GM18519 (cell line): Measurements from ENCODE around the gene CROCC.

Source experiments
- ATAC-seq: cut with Tn5 transposase; IDR thresholded peaks from one replicate; pipeline ENCODE4 v1.9.1; 2021; ENCODE audit warnings: mild to moderate bottlenecking, moderate library complexity; ENCODE audit not compliant: unreplicated experiment, low FRiP score

The CROCC gene

DNA sequence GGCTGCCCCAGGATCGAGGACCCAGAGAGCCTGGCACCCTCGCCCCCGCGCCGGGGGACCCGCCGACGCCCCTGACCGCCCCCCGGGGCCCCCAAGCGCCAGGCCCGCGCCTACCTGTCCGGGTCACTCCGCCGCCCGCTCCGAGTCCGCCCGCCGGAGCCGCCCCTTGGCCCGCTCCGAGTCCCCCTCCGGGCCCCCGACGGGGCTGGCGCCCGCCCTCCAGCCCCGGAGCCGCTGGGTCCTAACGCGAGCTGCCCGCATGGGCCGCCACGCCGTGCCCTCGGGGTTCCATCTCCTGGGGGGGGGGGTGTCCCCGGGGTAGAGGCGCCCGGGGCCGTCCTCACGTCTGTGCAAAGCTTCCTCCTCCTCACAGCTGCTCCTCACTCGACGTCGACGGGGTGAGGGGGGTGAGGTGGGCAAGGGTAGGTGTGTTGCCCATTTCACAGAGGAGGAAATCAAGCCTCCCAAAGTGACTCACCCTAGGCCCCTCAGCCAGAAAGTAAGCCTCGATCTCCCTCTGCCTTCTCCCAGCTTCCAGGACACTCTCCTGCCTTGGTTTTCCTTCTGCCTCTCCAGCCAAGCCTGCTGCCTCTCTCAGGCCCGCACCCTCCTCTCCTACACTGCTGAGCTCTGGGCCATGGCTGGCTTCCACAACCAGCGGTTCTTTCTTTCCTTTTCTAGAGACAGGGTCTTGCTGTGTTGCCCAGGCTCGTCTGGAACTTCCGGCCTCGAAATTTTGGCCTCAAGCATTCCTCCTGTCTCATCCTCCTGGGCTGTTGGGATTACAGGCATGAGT lies 58.9 kb downstream of the CROCC start, which contains the start of gene MFAP2:
Gene MFAP2, minus strand, starts transcription at position 148 of the 796 bp plus-strand sequence. CDS start 2,347 bp downstream, outside the sequence.
- no peak for ATAC-seq

DNA sequence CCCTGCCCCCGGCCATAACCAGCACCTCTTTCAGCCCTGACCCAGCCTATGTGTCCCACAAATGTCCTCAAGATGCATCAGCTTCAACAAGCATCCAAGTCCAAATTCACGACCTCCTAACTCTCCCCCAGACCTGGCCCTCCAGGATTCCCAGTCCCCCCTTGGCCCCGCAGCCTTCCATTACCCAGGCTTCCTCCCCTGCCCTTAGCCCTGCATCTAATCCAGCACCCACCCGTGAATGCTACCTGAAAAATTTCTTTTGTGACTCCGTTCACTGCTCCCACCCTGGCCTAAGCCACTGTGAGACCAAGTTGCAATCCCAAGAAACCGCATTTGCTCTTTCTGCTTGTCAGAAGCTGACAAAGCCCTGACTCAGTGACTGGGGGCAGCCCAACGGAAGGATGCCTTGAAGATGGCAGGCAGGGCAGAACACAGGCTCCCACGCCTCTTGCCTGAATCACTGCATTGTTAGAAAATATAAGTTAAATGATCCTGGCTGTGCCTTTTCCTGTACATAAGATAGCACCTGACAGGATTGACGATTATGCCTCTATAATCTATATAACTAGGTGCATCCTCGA lies 59.6 kb downstream of the CROCC start:
- ATAC-seq: no peak

GRCh38 chr1:16982902-16983301 lies 61.2 kb downstream of the CROCC start:
- ATAC-seq: no peak

DNA sequence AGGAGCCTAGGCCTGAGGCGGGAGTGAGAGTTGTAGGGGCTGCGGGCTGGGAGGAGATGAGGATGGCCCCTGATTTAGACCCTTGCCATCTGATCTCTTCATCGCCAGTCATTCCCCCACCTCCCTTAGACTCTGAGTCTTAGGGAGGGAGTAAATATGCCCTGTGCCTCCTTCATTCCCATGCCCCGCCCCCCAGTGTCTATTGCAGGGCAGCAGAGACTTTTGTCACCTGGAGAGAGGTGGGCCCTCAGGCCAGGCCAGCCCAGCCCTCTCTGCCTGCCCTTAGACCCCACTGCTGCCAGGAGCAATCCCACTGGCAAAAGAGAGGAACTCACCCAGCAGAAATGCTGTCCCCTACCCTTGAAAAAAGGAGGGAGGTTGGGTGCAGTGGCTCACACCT lies 61.9 kb downstream of the CROCC start:
- ATAC-seq: no peak

DNA sequence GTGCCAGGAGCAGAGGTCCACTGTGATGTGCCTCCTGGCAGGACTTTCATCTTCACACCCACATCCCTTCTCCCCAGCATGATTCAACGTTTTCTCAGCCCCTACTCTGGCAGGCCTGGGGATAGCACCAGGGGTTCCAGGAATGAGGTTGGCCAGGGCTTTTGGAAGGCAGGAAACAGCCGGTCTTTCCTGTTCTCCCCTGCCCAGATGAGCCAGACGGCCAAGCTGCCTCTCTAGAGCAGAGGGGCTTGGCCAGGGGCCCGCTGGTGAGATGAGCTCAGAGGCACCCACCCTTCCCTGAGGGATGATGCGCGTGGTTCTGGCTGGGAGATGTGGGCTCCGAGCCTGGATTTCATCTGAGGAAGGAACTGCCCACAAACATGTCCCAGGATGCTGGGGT lies 63.0 kb downstream of the CROCC start:
- no peak for ATAC-seq

GRCh38 chr1:16986113-16986512 lies 64.4 kb downstream of the CROCC start:
- ATAC-seq: no peak

- no peak for ATAC-seq
Observed at GRCh38 chr1:16986560-16986959, 64.8 kb downstream of the CROCC start.

- ATAC-seq: no peak
Observed at GRCh38 chr1:16986962-16987361, 65.2 kb downstream of the CROCC start.

- ATAC-seq: no peak
Observed at GRCh38 chr1:16988210-16988609, 66.5 kb downstream of the CROCC start.

DNA sequence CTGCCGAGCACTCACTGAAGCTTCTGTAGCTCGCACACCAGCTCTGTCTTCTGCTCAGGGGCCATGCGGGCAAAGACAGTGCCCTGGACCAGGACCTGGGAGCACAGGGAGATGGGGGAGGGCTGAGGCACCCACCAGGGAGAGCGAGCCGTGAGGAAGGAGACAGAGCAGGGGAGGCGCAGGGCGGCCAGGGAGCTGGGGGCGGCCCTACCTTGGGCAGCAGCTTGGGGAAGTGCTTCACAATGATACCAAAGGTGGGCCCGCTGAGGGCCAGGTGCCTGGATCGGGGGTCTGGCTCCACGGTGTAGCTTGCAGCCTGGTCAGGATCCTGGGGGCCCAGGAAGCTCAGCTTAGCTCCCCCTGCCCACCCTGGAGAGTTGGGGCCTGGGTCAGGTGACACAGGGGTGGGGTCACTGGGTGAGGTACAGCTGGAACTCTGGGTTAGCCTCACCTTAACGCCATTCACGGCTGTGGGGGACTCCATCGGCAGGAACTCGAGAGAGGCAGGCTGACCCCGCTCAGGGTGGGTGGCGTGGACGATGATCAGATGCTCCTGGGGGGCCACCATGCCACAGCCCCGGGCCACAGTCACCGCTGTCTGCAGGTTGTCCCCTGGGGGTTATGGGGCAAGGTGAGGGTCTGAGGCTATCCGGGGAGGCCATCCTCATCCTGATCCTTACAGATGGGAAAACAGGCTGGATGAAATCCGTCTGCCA lies 68.1 kb downstream of the CROCC start:
- ATAC-seq: no peak

DNA sequence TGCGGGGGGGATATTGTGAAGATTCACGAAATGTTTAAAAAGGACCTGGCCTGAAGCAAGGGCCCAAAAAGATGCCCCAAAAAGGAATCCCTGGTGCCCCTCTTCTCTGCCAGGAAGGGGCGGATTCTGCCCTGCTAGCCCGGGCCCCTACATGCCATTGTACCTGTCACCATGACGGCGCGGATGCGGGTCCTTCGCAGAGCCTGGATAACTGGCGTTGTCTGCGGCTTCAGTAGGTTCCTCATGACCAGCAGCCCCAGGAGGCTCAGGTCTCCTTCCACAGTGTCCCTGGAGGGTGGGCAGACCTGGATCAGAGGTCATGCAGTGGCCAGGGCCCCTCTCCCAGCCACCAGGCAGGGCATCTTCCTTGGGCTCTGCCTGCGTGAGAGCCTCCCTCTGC lies 69.8 kb downstream of the CROCC start:
- no peak for ATAC-seq

DNA sequence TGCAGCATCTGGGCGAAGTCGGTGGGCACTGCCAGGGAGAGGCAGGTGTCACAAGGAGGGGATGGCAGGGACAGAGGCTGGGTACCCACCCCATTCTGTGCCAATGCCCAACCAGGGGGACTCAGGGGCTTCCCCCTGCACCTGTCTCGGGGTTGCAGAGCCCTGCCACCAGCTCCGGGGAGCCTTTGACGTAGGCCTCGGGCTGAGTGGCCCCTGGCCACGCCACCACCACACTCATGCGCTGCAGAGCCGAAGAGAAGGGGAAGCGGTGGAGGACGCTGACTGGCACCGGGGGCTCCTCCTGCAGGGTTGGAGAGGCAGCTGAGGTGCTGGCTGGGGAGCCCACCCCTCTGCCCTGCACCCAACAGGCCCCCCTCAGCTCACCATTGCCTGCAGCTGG lies 70.4 kb downstream of the CROCC start:
- no peak for ATAC-seq

- ATAC-seq: no peak
Observed at GRCh38 chr1:16992675-16993074, 70.9 kb downstream of the CROCC start.

DNA sequence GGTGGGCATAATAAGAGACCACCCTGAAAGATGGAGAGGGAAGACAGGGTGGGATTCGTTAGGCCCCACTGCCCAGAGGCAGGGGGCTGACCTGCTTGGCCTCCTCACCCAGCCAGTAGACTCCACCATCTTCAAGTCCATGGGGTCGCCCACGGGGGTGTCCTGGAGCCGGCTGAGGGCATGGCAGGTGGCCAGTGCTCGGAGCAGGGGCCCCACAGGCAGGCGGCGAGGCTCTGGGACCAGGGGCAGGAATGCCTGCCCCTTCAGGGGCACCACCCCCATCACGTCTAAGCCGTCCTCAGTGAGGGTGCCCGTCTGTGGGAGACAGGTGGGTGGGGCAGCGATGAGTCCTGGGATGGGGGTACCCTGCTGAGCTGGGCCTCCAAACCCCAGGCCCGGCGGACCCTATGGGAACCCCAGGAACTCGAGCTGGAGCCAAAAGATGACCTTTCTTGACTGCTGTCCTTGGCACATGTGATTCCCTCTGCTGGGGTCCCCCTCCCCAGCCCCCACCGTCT lies 71.8 kb downstream of the CROCC start:
- ATAC-seq: no peak

- no peak for ATAC-seq
Observed at GRCh38 chr1:16996845-16997244, 75.1 kb downstream of the CROCC start.

DNA sequence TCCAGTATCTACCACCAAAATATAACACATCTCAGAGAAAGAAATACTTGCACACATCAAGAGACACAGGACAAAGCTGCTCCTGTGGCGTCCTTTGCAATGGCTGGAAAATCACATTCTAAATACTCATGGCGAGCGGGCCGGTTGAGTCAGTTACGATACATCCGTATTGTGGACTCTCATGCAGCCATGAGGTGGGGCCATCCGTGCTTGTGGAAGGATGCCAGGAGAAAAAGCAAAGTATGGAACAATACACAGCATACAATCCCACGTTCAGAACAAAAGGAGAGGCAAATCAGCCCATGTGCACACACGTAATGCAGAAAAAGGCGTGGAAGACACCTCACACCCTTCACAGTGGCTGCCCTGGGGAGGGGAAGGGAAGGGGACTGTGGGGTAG lies 76.9 kb downstream of the CROCC start:
- no peak for ATAC-seq

GRCh38 chr1:16999863-17000262 lies 78.1 kb downstream of the CROCC start:
- ATAC-seq: no peak

- ATAC-seq: no peak
Observed at GRCh38 chr1:17001760-17002523, 80.2 kb downstream of the CROCC start.

DNA sequence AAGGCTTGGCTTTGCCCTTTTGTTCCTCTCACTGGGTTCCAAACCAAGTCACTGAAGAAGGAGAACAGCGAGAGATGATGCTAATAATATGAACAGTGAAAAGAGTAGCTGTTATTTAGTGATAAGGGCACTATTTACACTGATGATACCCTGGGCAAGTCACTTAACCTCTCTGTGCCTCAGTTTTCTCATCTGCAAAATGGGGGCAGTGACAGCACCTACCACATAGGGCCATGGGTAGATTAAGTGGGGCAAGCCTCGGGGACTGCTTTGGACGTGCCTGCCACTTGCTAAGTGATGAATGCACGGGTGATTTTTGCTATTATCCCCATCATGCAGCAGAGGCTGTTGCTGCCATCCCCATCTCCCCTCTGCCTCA lies 80.8 kb downstream of the CROCC start:
- no peak for ATAC-seq

DNA sequence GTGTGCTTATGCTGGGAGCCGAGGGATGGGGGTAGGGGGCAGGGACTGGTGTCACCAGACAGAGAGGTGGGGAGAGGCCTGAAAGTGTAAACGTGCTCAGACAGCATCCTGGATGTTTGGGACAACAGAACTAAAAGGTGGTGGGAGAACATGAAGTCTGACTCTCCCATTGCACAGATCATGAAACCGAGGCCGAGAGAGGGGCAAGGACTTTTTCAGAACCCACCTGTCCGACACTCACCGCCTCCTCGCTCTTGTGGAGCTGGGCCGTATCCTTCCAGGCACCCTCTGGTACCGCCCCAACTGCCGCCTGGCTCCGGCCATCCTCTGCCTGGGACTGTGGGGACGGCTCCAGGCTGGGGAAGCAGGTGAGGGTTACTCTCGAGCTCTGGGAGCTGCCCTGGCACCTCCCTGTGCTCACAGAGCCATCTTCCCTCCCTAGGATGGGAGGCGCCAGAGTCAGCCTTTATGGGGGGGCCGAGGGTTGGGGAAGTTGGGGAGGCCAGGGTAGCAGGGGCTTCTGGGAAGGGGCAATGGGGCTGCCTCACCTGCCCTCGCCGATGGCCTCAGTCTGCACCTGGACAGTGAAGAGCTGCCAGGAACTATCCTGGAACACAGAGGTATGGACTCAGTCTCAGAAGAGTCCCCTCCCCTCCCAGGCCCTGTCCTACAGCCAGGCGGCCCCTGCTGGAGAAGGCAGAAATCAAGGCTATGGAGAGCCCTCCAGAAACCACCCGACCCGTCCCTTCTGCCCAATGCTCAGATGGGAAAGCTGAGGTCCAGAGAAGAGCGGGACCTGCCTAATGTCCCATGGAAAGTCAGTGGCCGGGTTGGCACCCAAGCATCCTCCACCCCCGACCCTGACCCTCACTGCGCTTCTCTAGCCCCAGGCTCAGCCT lies 83.0 kb downstream of the CROCC start:
- ATAC-seq: no peak
